PC-3 (cell line): Measurements from ENCODE around the gene RSRC1. TPM values are rescaled to one million over a fixed set of nuclear protein-coding genes. Genes with fewer than 3 reads are reported as not detected.
A peak's percentile ranks its signal among the peaks of the same experiment; 100 is the strongest.

Experiments used
- ATAC-seq: fragments of 200-7000 bp; cut with Tn5 transposase; 2 replicates; pipeline ENCODE4 v1.9.1; 2020; ENCODE audit warnings: mild to moderate bottlenecking, moderate library complexity
- BruUV-seq: library from RNA; stranded (reverse); fragments of 400-500 nt; replicated peaks from 2 replicates; lab custom pipeline; 2021; lab: Mats Ljungman, UMichigan
- CTCF ChIA-PET: fragments of 300-600 bp; sonication (Branson Sonifier 250); formaldehyde crosslinking; loops from one replicate; lab custom pipeline; 2022; ENCODE audit warnings: antibody characterized with exemption; lab: Charles Lee
- POLR2A ChIA-PET: fragments of 300-600 bp; sonication (Branson Sonifier 250); formaldehyde crosslinking; loops from one replicate; lab custom pipeline; 2022; ENCODE audit warnings: antibody characterized with exemption; ENCODE audit not compliant: unreplicated experiment; lab: Charles Lee
- DNase-seq: peaks from one replicate; pipeline ENCODE4 v3.0.0-alpha.2; 2015
- H2AFZ ChIP-seq: fragments of 300-600 bp; sonication (generic); 2 replicates; pipeline ENCODE4 v1.6.0; 2016; ENCODE audit warnings: antibody characterized with exemption, low read length
- H3F3A ChIP-seq: fragments of 300-600 bp; sonication (generic); one replicate; pipeline ENCODE4 v1.6.0; 2017; ENCODE audit warnings: antibody characterized with exemption, low read length, control low read depth, mild to moderate bottlenecking; ENCODE audit not compliant: unreplicated experiment
- H3K27ac ChIP-seq: fragments of 300-600 bp; sonication (generic); 2 replicates; pipeline ENCODE4 v1.5.1; 2016; ENCODE audit warnings: mild to moderate bottlenecking, low read length
- H3K27me3 ChIP-seq: fragments of 300-600 bp; sonication (generic); 2 replicates; pipeline ENCODE4 v1.6.1; 2016; ENCODE audit warnings: low read length, mixed read lengths
- H3K36me3 ChIP-seq: fragments of 300-600 bp; sonication (generic); 2 replicates; pipeline ENCODE4 v1.6.1; 2016; ENCODE audit warnings: low read depth, mixed run types, low read length, mixed read lengths
- H3K4me1 ChIP-seq: fragments of 300-600 bp; sonication (generic); 2 replicates; pipeline ENCODE4 v1.5.1; 2016; ENCODE audit warnings: low read length; ENCODE audit not compliant: insufficient read depth
- H3K4me2 ChIP-seq: fragments of 300-600 bp; sonication (generic); 2 replicates; pipeline ENCODE4 v1.6.0; 2016; ENCODE audit warnings: low read length
- H3K4me3 ChIP-seq: fragments of 300-600 bp; sonication (generic); 2 replicates; pipeline ENCODE4 v1.5.1; 2016; ENCODE audit warnings: mild to moderate bottlenecking, low read length, mixed read lengths
- H3K79me2 ChIP-seq: fragments of 300-600 bp; sonication (generic); 2 replicates; pipeline ENCODE4 v1.6.1; 2017; ENCODE audit warnings: low read length, mixed read lengths
- H3K9ac ChIP-seq: fragments of 300-600 bp; sonication (generic); 2 replicates; pipeline ENCODE4 v1.6.0; 2016; ENCODE audit warnings: mild to moderate bottlenecking, low read length
- H3K9me2 ChIP-seq: fragments of 300-600 bp; sonication (generic); replicated peaks from 2 replicates; pipeline ENCODE4 v1.6.1; 2016; ENCODE audit warnings: mixed run types, low read length, mixed read lengths
- H3K9me3 ChIP-seq: fragments of 300-600 bp; sonication (generic); 2 replicates; pipeline ENCODE4 v1.6.1; 2016; ENCODE audit warnings: low read length, mixed read lengths
- H4K20me1 ChIP-seq: fragments of 300-600 bp; sonication (generic); 2 replicates; pipeline ENCODE4 v1.6.1; 2016; ENCODE audit warnings: low read length, mixed read lengths
- CTCF ChIP-seq: fragments of 300-600 bp; sonication (generic); conservative IDR thresholded peaks from 2 replicates; pipeline ENCODE4 v1.5.1; 2017; ENCODE audit warnings: antibody characterized with exemption, low read depth, mild to moderate bottlenecking, low read length
- EZH2 ChIP-seq: fragments of 300-600 bp; sonication (generic); IDR thresholded peaks from one replicate; pipeline ENCODE4 v1.6.1; 2017; ENCODE audit warnings: antibody characterized with exemption, mild to moderate bottlenecking, low read length; ENCODE audit not compliant: unreplicated experiment
- EZH2phosphoT487 ChIP-seq: fragments of 300-600 bp; sonication (generic); IDR thresholded peaks from 2 replicates; pipeline ENCODE4 v1.6.1; 2018; ENCODE audit warnings: mild to moderate bottlenecking, antibody characterized with exemption, low read length, borderline replicate concordance
- intact Hi-C: fragments of 100-400 bp; cut with micrococcal nuclease; formaldehyde crosslinking; loops from 2 replicates; pipeline ENCODE4 v1.9.0; 2023
- total RNA-seq: library from RNA; depleted of rRNA; stranded (reverse); fragments of >200 nt; gene quantifications from 2 replicates; pipeline ENCODE4 v1.2.3, GENCODE V29; 2014

The RSRC1 gene
- total RNA-seq, 1 experiment from 2014 or later: 39.5 TPM

GRCh38 chr3:158107605-158108444 lies 2.1 kb upstream of the RSRC1 start:
- Histone ChIP-seq H3K9me3 (no peaks in the 10 kb centered on the region), H3K4me1 (peaks cover 12% of the 10 kb centered on the region), H3K27me3 (no peaks in the 10 kb centered on the region), H2AFZ (no peak overlapping the region), H3K27ac (no peak overlapping the region), H3K9me2 (no peaks in the 10 kb centered on the region), H3K79me2 (peaks cover 26% of the 10 kb centered on the region), H4K20me1 (0 out of 2 replicates have a peak, but pooled peaks cover 5% of the 10 kb centered on the region), H3K4me3 (no peak overlapping the region), H3F3A (no peaks in the 10 kb centered on the region), H3K4me2 (no peak overlapping the region), H3K36me3 (no peaks in the 10 kb centered on the region), H3K9ac (no peak overlapping the region)
- CTCF ChIA-PET: no interaction called here
- intact Hi-C loops: loop anchor here (5.0 kb wide), 1 partner anchor 104 kb away; no protein-coding TSS in a partner anchor
- no peak for DNase-seq
- no peak for TF ChIP-seq EZH2
- BruUV-seq: no TSS peak
- no peak for ATAC-seq
- POLR2A ChIA-PET: no interaction called here

GRCh38 chr3:158108445-158108985 lies 1.4 kb upstream of the RSRC1 start:
- DNase-seq (no peak), ATAC-seq (no peak)
- Histone ChIP-seq H3F3A (no peaks in the 10 kb centered on the region), H3K27ac (no peak overlapping the region), H2AFZ (no peak overlapping the region), H3K79me2 (peaks cover 33% of the 10 kb centered on the region), H3K9me2 (no peaks in the 10 kb centered on the region), H3K4me3 (no peak overlapping the region), H3K36me3 (no peaks in the 10 kb centered on the region), H3K9ac (0 out of 2 replicates have a peak overlapping the region, but pooled peaks have one; percentile 91), H3K4me1 (peaks cover 12% of the 10 kb centered on the region), H3K4me2 (no peak overlapping the region; the same call in 1 of the 2 replicates), H3K9me3 (no peaks in the 10 kb centered on the region), H4K20me1 (0 out of 2 replicates have a peak, but pooled peaks cover 5% of the 10 kb centered on the region), H3K27me3 (no peaks in the 10 kb centered on the region)
- TF ChIP-seq CTCF (no peak), EZH2phosphoT487 (no peak), EZH2 (no peak)
- CTCF ChIA-PET: no interaction called here
- POLR2A ChIA-PET: interaction anchor here (0.5 to 0.7 kb wide), 2 partner anchors 13 to 201 kb away, joined by 3 to 10 read pairs; no protein-coding TSS in a partner anchor
- intact Hi-C loops: loop anchor here (5.0 kb wide), 1 partner anchor 104 kb away; no protein-coding TSS in a partner anchor
- BruUV-seq: no TSS peak

- H3K27ac ChIP-seq: peak overlapping the region; percentile 83
- H3K9me3 ChIP-seq: no peaks in the 10 kb centered on the region
- ChIA-PET CTCF (interaction anchor here (0.6 to 0.7 kb wide), 4 partner anchors 10 to 214 kb away, joined by 6 to 16 read pairs (median 8); no protein-coding TSS in a partner anchor), POLR2A (interaction anchor here (0.5 to 0.7 kb wide), 13 partner anchors 12 to 1270 kb away, joined by 3 to 26 read pairs (median 11); no protein-coding TSS in a partner anchor)
- H3K79me2 ChIP-seq: peaks cover 41% of the 10 kb centered on the region
- H3K9ac ChIP-seq: peak overlapping the region; percentile 91
- peak overlapping the region; percentile 86 for H3K4me2 ChIP-seq
- intact Hi-C loops: loop anchor here (5.0 kb wide), 1 partner anchor 103 kb away; no protein-coding TSS in a partner anchor
- no peaks in the 10 kb centered on the region for H3K27me3 ChIP-seq
- no peaks in the 10 kb centered on the region for H3K9me2 ChIP-seq
- H3K4me3 ChIP-seq: peak overlapping the region; percentile 91
- DNase-seq (peak; percentile 3), ATAC-seq (peak; percentile 14; the same call in 1 of the 2 replicates)
- H3K36me3 ChIP-seq: no peaks in the 10 kb centered on the region
- TF ChIP-seq EZH2phosphoT487 (no peak), CTCF (no peak), EZH2 (no peak)
- H3K4me1 ChIP-seq: peaks cover 12% of the 10 kb centered on the region
- H2AFZ ChIP-seq: peak overlapping the region; percentile 98
- BruUV-seq: no TSS peak
- no peaks in the 10 kb centered on the region for H3F3A ChIP-seq
- H4K20me1 ChIP-seq: 0 out of 2 replicates have a peak, but pooled peaks cover 5% of the 10 kb centered on the region
These were observed 540 bp upstream of the RSRC1 start for GRCh38 chr3:158109295-158109803.
